NCI-H1092 treated with DMSO at 0.1 percent for 48 hours (cell line): ENCODE measurements around the gene EIF4E1B.

ENCODE experiments used
- DNase-seq: peaks from one replicate; lab custom pipeline; 2025; lab: John Stamatoyannopoulos, UW

EIF4E1B gene

DNA sequence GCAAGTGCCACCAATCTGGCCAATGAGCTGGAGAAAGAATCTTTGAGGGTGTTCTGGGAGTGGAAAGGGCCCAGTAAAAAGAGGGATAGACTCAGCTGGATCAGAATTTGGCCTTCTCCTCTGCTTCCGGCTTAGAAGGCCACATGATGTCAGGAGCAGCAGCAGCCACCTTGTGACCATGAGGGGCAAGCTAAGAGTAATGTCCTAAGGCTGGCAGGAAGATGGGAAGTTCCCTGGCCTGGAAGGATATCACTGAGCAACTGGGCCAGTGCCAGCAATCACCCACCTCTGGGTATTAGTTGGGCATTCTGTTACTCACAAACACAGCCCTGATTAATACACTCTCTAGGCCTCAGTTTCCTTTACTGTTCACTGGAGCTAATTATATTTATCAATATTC lies 61.0 kb downstream of the EIF4E1B start:
- no peak for DNase-seq

DNA sequence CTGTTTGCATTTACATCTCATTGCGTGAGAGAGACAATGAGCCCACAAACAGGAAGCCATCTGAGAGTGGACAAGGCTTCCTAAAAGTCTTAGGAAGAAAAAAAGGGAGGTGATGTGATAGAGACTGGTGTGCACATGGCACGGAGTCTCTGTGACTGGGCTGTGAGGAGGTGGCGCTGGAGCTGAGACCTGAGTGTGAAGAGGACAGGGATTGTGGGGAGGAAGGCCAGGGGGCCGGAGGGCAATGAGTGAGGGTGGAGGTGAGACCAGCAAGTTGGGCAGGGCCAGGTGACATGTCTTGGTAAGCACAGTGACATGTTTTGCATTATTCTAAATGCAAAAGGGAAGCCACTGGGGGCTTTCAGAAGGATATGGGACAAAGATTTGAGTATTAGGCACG lies 61.9 kb downstream of the EIF4E1B start:
- no peak for DNase-seq

DNA sequence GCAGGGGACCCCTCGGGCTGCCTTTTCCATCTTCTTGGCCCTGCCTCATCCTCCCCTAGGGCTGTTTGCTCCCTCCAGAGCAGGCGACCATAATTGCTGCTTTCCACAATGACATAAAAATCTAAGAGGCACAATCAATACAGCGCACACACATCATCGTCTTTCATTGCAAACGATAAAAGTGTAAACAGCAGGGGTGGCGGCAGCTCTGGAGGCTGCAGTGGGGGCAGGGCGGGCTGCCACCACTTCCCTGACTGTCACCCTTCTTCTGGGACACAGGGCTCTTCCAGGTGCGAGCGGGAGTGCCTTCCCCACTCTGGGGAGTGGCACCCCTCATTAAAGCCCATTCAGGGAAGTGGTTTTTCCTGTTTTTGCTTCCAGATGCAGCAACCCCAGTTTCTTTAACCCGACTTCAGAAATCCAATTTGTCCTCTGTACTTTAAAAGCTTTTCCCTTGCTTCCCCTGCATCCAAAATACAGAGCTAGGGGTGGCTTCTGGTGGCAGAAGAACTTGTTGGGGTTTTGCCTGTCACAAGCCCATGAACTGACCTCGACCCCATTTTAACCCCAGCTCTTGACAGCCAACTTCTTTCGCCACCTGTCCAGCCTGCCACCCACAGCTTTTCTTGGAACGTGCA lies 62.5 kb downstream of the EIF4E1B start:
- peak; percentile 54 for DNase-seq

DNA sequence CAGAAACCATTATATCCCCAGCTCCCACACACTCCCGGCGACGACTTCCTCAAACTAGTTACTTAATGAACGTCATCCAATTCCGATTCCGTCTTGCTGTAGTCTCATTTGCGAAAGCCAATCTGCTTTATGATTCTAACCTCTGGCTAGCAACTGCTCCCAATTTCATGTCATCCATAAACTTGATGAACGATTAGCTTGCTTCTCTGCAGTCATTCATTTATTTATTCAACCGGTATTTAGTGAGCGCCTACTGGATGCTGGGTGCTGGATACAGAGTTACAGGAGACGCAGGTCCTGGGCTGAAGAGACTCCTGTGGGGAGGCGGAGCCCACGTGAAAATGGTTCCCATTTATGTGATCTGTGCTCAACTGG lies 63.0 kb downstream of the EIF4E1B start:
- DNase-seq: peak; percentile 47

DNA sequence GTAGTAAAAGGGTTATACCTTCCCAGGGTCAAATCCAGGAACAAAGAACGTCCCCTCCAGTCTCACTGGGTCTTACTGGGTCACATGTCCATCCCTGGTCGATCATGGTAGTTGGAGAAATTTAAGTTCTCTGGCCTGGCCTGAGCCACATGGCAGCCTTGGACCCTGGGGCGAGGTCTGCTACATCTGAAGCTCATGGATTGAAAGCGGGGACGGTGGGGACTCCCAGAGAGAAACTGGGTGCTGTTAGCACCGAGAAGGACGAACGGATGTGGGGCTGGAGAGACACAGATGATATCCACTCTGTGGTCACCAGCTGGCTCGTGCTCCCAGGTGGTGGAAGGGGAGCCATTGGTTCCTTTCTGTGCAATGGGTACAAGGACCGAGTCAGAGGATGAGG lies 63.7 kb downstream of the EIF4E1B start:
- DNase-seq: no peak

DNA sequence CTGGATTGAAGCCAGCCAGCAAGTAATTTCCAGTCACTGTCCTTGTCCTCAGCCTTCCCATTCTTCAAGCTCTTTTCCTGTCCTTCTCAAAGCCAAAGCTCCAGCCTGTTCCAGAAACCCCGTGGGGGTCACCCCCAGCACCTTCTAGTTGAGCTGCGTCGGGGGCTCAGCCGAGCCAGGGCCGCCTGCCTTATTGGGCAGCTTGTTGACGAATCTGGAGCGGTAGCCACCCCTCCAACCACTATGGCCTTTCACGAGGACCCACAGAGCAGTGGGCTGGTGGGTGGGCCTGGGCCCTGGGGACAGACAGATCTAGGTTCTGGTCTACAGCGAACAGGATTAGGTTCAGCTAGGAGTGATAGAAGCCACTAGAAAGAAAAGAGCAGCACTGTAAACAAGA lies 64.2 kb downstream of the EIF4E1B start:
- no peak for DNase-seq

DNA sequence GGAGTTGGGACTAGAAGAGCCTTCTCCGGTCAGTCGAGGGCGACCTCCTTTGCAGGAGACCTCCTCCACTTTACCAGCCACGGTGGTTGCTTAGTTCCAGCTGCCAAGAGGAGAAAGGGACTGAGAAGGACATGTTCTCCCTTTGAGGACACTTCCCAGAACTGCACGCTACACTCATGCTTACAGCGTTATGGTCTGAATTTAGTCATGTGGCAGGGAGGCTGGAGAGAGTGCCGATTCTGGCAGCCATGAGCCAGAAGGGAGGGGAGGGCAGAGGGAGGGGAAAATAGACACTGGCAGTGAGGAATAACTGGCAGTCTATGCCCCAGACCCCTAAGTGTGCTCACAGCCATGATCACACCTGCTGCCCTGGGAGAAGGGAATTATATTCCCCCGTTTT lies 64.6 kb downstream of the EIF4E1B start:
- no peak for DNase-seq
